ENCODE data around the gene BBS2. TPM values are rescaled to one million over a fixed set of nuclear protein-coding genes. Genes with fewer than 3 reads are reported as not detected.
A peak's percentile ranks its signal among the peaks of the same experiment; 100 is the strongest.

The BBS2 gene
- total RNA-seq, 1 donor from 2014 or later = 29.0 TPM

DNA sequence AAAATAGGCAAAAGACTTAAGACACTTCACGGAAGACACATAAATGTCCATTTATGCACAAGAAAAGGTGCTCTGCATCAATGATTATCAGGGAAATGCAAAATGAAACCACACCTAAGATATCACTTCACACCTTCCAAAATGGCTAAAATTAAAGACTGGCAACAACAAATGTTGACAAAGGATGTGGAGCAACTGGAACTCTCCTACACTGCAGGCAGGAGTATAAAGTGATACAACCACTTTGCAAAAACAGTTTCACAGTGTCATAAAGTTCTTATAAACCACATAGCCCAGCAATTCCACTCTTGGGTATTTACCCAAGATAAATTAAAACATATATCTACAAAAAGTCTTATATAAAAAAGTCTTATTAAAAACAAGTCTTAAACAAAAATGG lies 7.8 kb downstream of the BBS2 start:
- Mint-ChIP-seq H3K27me3 (ENCODE audit: low read depth, unreplicated experiment) (no peaks in the 10 kb centered on the region), H3K36me3 (ENCODE audit: low read depth, unreplicated experiment) (peaks cover 15% of the 10 kb centered on the region), H3K4me3 (ENCODE audit: unreplicated experiment) (no peak overlapping the region), H3K4me1 (ENCODE audit: low read depth, unreplicated experiment) (no peaks in the 10 kb centered on the region), H3K9me3 (ENCODE audit: unreplicated experiment) (no peaks in the 10 kb centered on the region), H3K27ac (ENCODE audit: unreplicated experiment) (no peak overlapping the region)
- H3K27me3 ChIP-seq (ENCODE audit: insufficient read depth, low read length) = no peaks in the 10 kb centered on the region
- H3K36me3 ChIP-seq (ENCODE audit: insufficient read depth, low read length) = no peaks in the 10 kb centered on the region
- no peaks in the 10 kb centered on the region for H3K9me3 ChIP-seq (ENCODE audit: insufficient read depth, low read depth, low read length)
- TF ChIP-seq, protein P1, sequence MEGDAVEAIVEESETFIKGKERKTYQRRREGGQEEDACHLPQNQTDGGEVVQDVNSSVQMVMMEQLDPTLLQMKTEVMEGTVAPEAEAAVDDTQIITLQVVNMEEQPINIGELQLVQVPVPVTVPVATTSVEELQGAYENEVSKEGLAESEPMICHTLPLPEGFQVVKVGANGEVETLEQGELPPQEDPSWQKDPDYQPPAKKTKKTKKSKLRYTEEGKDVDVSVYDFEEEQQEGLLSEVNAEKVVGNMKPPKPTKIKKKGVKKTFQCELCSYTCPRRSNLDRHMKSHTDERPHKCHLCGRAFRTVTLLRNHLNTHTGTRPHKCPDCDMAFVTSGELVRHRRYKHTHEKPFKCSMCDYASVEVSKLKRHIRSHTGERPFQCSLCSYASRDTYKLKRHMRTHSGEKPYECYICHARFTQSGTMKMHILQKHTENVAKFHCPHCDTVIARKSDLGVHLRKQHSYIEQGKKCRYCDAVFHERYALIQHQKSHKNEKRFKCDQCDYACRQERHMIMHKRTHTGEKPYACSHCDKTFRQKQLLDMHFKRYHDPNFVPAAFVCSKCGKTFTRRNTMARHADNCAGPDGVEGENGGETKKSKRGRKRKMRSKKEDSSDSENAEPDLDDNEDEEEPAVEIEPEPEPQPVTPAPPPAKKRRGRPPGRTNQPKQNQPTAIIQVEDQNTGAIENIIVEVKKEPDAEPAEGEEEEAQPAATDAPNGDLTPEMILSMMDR (IDR thresholded peaks at IDR 0.05; ENCODE audit: insufficient read depth, low read depth, low read length) = no peak
- no peak for TF ChIP-seq EZH2 (IDR thresholded peaks at IDR 0.05; ENCODE audit: insufficient read depth, low read length)
- no peaks in the 10 kb centered on the region for H3K4me1 ChIP-seq (ENCODE audit: insufficient read depth, low read length)
- no peak overlapping the region for H2AFZ ChIP-seq (ENCODE audit: low read depth, low read length)
- H3K4me3 ChIP-seq (ENCODE audit: insufficient read depth, low read depth, low read length) = no peak overlapping the region
- H4K20me1 ChIP-seq (ENCODE audit: insufficient read depth, low read length) = peaks cover 18% of the 10 kb centered on the region
- no peaks in the 10 kb centered on the region for H3K79me2 ChIP-seq (ENCODE audit: insufficient read depth, low read length)
- no peak overlapping the region for H3K4me2 ChIP-seq (ENCODE audit: low read length)
- no peak overlapping the region for H3K9ac ChIP-seq (ENCODE audit: low read length)
- no peak for DNase-seq (ENCODE audit: low read depth)
- no peak overlapping the region for H3K27ac ChIP-seq (ENCODE audit: low read depth, low read length)
- FAIRE-seq = no peak

DNA sequence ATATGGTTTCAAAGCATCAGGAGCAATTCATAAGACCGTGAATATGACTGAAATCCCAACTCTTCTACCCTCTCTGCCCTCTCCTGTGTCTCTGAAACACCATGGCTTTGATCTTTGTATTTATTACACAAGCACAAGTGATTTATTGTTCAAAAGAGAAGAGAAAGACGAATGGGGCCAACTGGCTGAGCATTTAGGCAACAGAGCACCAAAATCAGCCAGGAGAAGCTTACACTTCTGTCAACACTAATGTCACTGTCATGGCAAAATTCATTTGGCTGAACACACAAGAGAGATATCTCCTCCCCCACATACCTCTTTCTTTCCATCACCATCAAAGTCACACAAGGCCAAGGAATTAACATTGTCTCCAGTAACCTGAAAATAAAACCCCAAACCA lies 9.3 kb downstream of the BBS2 start:
- no peak for DNase-seq (ENCODE audit: low read depth)
- Histone ChIP-seq H3K27ac (ENCODE audit: low read depth, low read length) (no peak overlapping the region), H3K4me2 (ENCODE audit: low read length) (no peak overlapping the region), H3K27me3 (ENCODE audit: insufficient read depth, low read length) (no peaks in the 10 kb centered on the region), H3K36me3 (ENCODE audit: insufficient read depth, low read length) (peaks cover under 1% of the 10 kb centered on the region), H3K4me3 (ENCODE audit: insufficient read depth, low read depth, low read length) (no peak overlapping the region), H3K9me3 (ENCODE audit: insufficient read depth, low read depth, low read length) (no peaks in the 10 kb centered on the region), H2AFZ (ENCODE audit: low read depth, low read length) (no peak overlapping the region), H4K20me1 (ENCODE audit: insufficient read depth, low read length) (peaks cover 12% of the 10 kb centered on the region), H3K4me1 (ENCODE audit: insufficient read depth, low read length) (no peaks in the 10 kb centered on the region), H3K79me2 (ENCODE audit: insufficient read depth, low read length) (no peaks in the 10 kb centered on the region), H3K9ac (ENCODE audit: low read length) (no peak overlapping the region)
- no peaks in the 10 kb centered on the region for H3K9me3 Mint-ChIP-seq (ENCODE audit: unreplicated experiment)
- H3K4me3 Mint-ChIP-seq (ENCODE audit: unreplicated experiment) = no peak overlapping the region
- H3K4me1 Mint-ChIP-seq (ENCODE audit: low read depth, unreplicated experiment) = peaks cover 1% of the 10 kb centered on the region
- FAIRE-seq = no peak
- peaks cover 22% of the 10 kb centered on the region for H3K36me3 Mint-ChIP-seq (ENCODE audit: low read depth, unreplicated experiment)
- TF ChIP-seq, protein P1 (IDR thresholded peaks at IDR 0.05; ENCODE audit: insufficient read depth, low read depth, low read length) = no peak
- TF ChIP-seq EZH2 (IDR thresholded peaks at IDR 0.05; ENCODE audit: insufficient read depth, low read length) = no peak
- no peak overlapping the region for H3K27ac Mint-ChIP-seq (ENCODE audit: unreplicated experiment)
- H3K27me3 Mint-ChIP-seq (ENCODE audit: low read depth, unreplicated experiment) = no peaks in the 10 kb centered on the region

DNA sequence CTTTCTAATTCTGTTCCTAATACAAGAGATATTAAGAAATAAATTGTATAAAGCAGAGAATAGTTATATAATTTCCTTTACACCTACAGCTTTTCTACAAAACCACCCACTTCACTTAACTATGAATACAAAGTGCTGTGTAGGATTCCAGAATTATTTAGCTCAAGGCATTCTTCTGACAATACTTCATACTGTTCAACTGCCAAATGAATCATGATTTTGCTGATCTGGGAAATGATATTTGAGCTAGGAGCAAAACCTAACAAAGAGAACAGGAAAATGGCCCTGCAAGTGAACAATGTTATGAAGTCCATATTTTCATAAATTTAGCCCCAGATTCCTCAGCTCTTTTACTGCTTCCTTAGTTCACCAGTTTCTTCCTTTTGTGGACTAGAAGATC lies 12.9 kb downstream of the BBS2 start:
- H3K4me1 Mint-ChIP-seq (ENCODE audit: low read depth, unreplicated experiment) = peaks cover 1% of the 10 kb centered on the region
- Histone ChIP-seq H3K27ac (ENCODE audit: low read depth, low read length) (peak overlapping the region; percentile 49), H3K27me3 (ENCODE audit: insufficient read depth, low read length) (no peaks in the 10 kb centered on the region), H3K4me3 (ENCODE audit: insufficient read depth, low read depth, low read length) (no peak overlapping the region), H3K9ac (ENCODE audit: low read length) (peak overlapping the region; percentile 44), H3K36me3 (ENCODE audit: insufficient read depth, low read length) (peaks cover 7% of the 10 kb centered on the region), H3K79me2 (ENCODE audit: insufficient read depth, low read length) (no peaks in the 10 kb centered on the region), H3K4me2 (ENCODE audit: low read length) (peak overlapping the region; percentile 39), H4K20me1 (ENCODE audit: insufficient read depth, low read length) (no peaks in the 10 kb centered on the region), H3K9me3 (ENCODE audit: insufficient read depth, low read depth, low read length) (no peaks in the 10 kb centered on the region), H2AFZ (ENCODE audit: low read depth, low read length) (no peak overlapping the region), H3K4me1 (ENCODE audit: insufficient read depth, low read length) (no peaks in the 10 kb centered on the region)
- H3K9me3 Mint-ChIP-seq (ENCODE audit: unreplicated experiment) = no peaks in the 10 kb centered on the region
- no peak overlapping the region for H3K4me3 Mint-ChIP-seq (ENCODE audit: unreplicated experiment)
- peak overlapping the region; percentile 49 for H3K27ac Mint-ChIP-seq (ENCODE audit: unreplicated experiment)
- TF ChIP-seq, protein P1 (IDR thresholded peaks at IDR 0.05; ENCODE audit: insufficient read depth, low read depth, low read length) = no peak
- no peak for TF ChIP-seq EZH2 (IDR thresholded peaks at IDR 0.05; ENCODE audit: insufficient read depth, low read length)
- H3K27me3 Mint-ChIP-seq (ENCODE audit: low read depth, unreplicated experiment) = no peaks in the 10 kb centered on the region
- H3K36me3 Mint-ChIP-seq (ENCODE audit: low read depth, unreplicated experiment) = peaks cover 21% of the 10 kb centered on the region
- peak; percentile 87 for DNase-seq (ENCODE audit: low read depth)
- peak; percentile 54 for FAIRE-seq

All from astrocyte (in vitro differentiated cells and primary cell).